Trophoblast cell (in vitro differentiated cells and primary cell): Measurements from ENCODE around the gene CD302.

ENCODE experiments used
- DNase-seq, 2 donors: peaks; one replicate each; pipeline ENCODE4 v3.0.0-alpha.2; 2016
- H2AFZ ChIP-seq: 2 replicates; pipeline ENCODE4 v1.6.1; 2013; ENCODE audit warnings: low read length, moderate library complexity, mild to moderate bottlenecking; ENCODE audit not compliant: insufficient read depth, poor library complexity
- H2AK5ac ChIP-seq: 2 replicates; pipeline ENCODE4 v1.6.1; 2013; ENCODE audit warnings: mild to moderate bottlenecking, low read length
- H2BK120ac ChIP-seq: 2 replicates; pipeline ENCODE4 v1.6.1; 2013; ENCODE audit warnings: low read length, mild to moderate bottlenecking, moderate library complexity; ENCODE audit not compliant: insufficient read depth, poor library complexity
- H2BK12ac ChIP-seq: 2 replicates; pipeline ENCODE4 v1.6.1; 2013; ENCODE audit warnings: mild to moderate bottlenecking, low read length, moderate library complexity
- H2BK5ac ChIP-seq: 2 replicates; pipeline ENCODE4 v1.6.1; 2013; ENCODE audit warnings: low read length, low read depth, moderate library complexity, mild to moderate bottlenecking; ENCODE audit not compliant: poor library complexity
- H3K14ac ChIP-seq: 2 replicates; pipeline ENCODE4 v1.6.1; 2013; ENCODE audit warnings: mild to moderate bottlenecking, low read length
- H3K18ac ChIP-seq: 2 replicates; pipeline ENCODE4 v1.6.1; 2013; ENCODE audit warnings: mild to moderate bottlenecking, low read length
- H3K23ac ChIP-seq: 2 replicates; pipeline ENCODE4 v1.6.1; 2013; ENCODE audit warnings: low read length
- H3K27ac ChIP-seq: 2 replicates; pipeline ENCODE4 v1.5.1; 2013; ENCODE audit warnings: low read depth, mild to moderate bottlenecking, inconsistent platforms, low read length, moderate library complexity
- H3K27me3 ChIP-seq: 2 replicates; pipeline ENCODE4 v1.6.1; 2013; ENCODE audit warnings: inconsistent platforms, mild to moderate bottlenecking, low read length, moderate library complexity; ENCODE audit not compliant: insufficient read depth
- H3K36me3 ChIP-seq, 2 experiments: 1 replicate in 1 of 2; 2 replicates in 1 of 2; pipeline ENCODE4 v1.6.1; 2013; ENCODE audit warnings: low read length in 2 of 2, mild to moderate bottlenecking in 2 of 2, moderate library complexity in 1 of 2; ENCODE audit not compliant: insufficient read depth in 2 of 2, control insufficient read depth in 1 of 2
- H3K4ac ChIP-seq: 2 replicates; pipeline ENCODE4 v1.6.1; 2013; ENCODE audit warnings: low read depth, mild to moderate bottlenecking, low read length, moderate library complexity
- H3K4me1 ChIP-seq, 2 experiments: 1 replicate in 1 of 2; 2 replicates in 1 of 2; pipeline ENCODE4 v1.6.1; 2013; ENCODE audit warnings: low read length in 2 of 2, mild to moderate bottlenecking in 2 of 2, moderate library complexity in 1 of 2; ENCODE audit not compliant: insufficient read depth in 2 of 2, control insufficient read depth in 1 of 2
- H3K4me2 ChIP-seq: 2 replicates; pipeline ENCODE4 v1.6.1; 2013; ENCODE audit warnings: inconsistent platforms, mild to moderate bottlenecking, low read length, moderate library complexity
- H3K4me3 ChIP-seq: 2 replicates; pipeline ENCODE4 v1.5.1; 2013; ENCODE audit warnings: mild to moderate bottlenecking, low read depth, low read length, inconsistent platforms
- H3K79me1 ChIP-seq: one replicate; pipeline ENCODE4 v1.6.1; 2013; ENCODE audit warnings: low read length
- H3K79me2 ChIP-seq: 2 replicates; pipeline ENCODE4 v1.6.1; 2013; ENCODE audit warnings: low read length, mild to moderate bottlenecking; ENCODE audit not compliant: control insufficient read depth, insufficient read depth, poor library complexity
- H3K9ac ChIP-seq: 2 replicates; pipeline ENCODE4 v1.6.1; 2013; ENCODE audit warnings: mild to moderate bottlenecking, low read length
- H3K9me3 ChIP-seq: 2 replicates; pipeline ENCODE4 v1.6.1; 2013; ENCODE audit warnings: low read depth, mild to moderate bottlenecking, control low read depth, inconsistent platforms, low read length; ENCODE audit not compliant: insufficient read depth
- H4K12ac ChIP-seq: 2 replicates; pipeline ENCODE4 v1.6.1; 2013; ENCODE audit warnings: low read depth, mild to moderate bottlenecking, low read length, moderate library complexity
- H4K8ac ChIP-seq: 2 replicates; pipeline ENCODE4 v1.6.1; 2013; ENCODE audit warnings: low read depth, mild to moderate bottlenecking, low read length, moderate library complexity
- H4K91ac ChIP-seq: one replicate; pipeline ENCODE4 v1.6.1; 2013; ENCODE audit warnings: low read depth, mild to moderate bottlenecking, low read length, moderate library complexity
- WGBS: extraction: QIAGEN DNeasy Blood & Tissue Kit; methylation state at CpG from one replicate; pipeline ENCODE4 v1.1.7; 2013; ENCODE audit warnings: missing lambda C conversion rate; ENCODE audit not compliant: insufficient read length, insufficient coverage; ENCODE audit errors: extremely low coverage; 5-methylcytosine and 5-hydroxymethylcytosine counted together

The CD302 gene

GRCh38 chr2:159758686-159759085 lies 39.3 kb downstream of the CD302 start:
- Histone ChIP-seq H2BK5ac (no peak overlapping the region), H4K8ac (no peak overlapping the region), H3K36me3 (peaks cover 14 to 17% of the 10 kb centered on the region in 2 experiments), H3K27me3 (no peaks in the 10 kb centered on the region), H2BK12ac (no peak overlapping the region), H3K4me2 (no peak overlapping the region), H3K23ac (no peak overlapping the region), H2AFZ (no peak overlapping the region), H4K91ac (no peak overlapping the region), H3K18ac (no peak overlapping the region), H3K9me3 (no peaks in the 10 kb centered on the region), H3K79me2 (no peaks in the 10 kb centered on the region), H2AK5ac (no peak overlapping the region), H2BK120ac (no peak overlapping the region), H3K4me3 (no peak overlapping the region), H3K27ac (no peak overlapping the region), H4K12ac (no peak overlapping the region), H3K79me1 (no peaks in the 10 kb centered on the region), H3K4me1 (no peaks in the 10 kb centered on the region), H3K4ac (no peak overlapping the region), H3K14ac (no peak overlapping the region), H3K9ac (no peak overlapping the region)
- WGBS = no CpG with 5 or more reads among the region's 1 CpG
- peak; percentile 21 to 83 for DNase-seq

GRCh38 chr2:159758239-159758638 lies 39.8 kb downstream of the CD302 start:
- H3K79me2 ChIP-seq = no peaks in the 10 kb centered on the region
- no peak overlapping the region for H4K8ac ChIP-seq
- DNase-seq = no peak
- H2BK12ac ChIP-seq = no peak overlapping the region
- H4K91ac ChIP-seq = no peak overlapping the region
- H3K4me2 ChIP-seq = no peak overlapping the region
- H3K27me3 ChIP-seq = no peaks in the 10 kb centered on the region
- no peak overlapping the region for H3K14ac ChIP-seq
- H3K18ac ChIP-seq = no peak overlapping the region
- no peak overlapping the region for H4K12ac ChIP-seq
- H3K23ac ChIP-seq = no peak overlapping the region
- H2BK120ac ChIP-seq = no peak overlapping the region
- H3K9me3 ChIP-seq = no peaks in the 10 kb centered on the region
- H3K4me1 ChIP-seq = no peaks in the 10 kb centered on the region
- H2AFZ ChIP-seq = no peak overlapping the region
- no peaks in the 10 kb centered on the region for H3K79me1 ChIP-seq
- no peak overlapping the region for H2AK5ac ChIP-seq
- no CpG with 5 or more reads among the region's 1 CpG for WGBS
- H3K36me3 ChIP-seq = peaks cover 15 to 17% of the 10 kb centered on the region in 2 experiments
- H2BK5ac ChIP-seq = no peak overlapping the region
- no peak overlapping the region for H3K27ac ChIP-seq
- H3K9ac ChIP-seq = no peak overlapping the region
- H3K4ac ChIP-seq = no peak overlapping the region
- H3K4me3 ChIP-seq = no peak overlapping the region

GRCh38 chr2:159755788-159756187 lies 42.2 kb downstream of the CD302 start:
- Histone ChIP-seq H3K18ac (no peak overlapping the region), H3K4ac (no peak overlapping the region), H2BK5ac (no peak overlapping the region), H2AK5ac (no peak overlapping the region), H3K23ac (no peak overlapping the region), H2BK12ac (no peak overlapping the region), H4K12ac (no peak overlapping the region), H4K8ac (no peak overlapping the region), H3K36me3 (peaks cover 10 to 12% of the 10 kb centered on the region in 2 experiments), H3K79me1 (no peaks in the 10 kb centered on the region), H4K91ac (no peak overlapping the region), H3K9me3 (no peaks in the 10 kb centered on the region), H3K14ac (no peak overlapping the region), H3K9ac (no peak overlapping the region), H3K4me2 (no peak overlapping the region), H3K27ac (no peak overlapping the region), H3K4me3 (no peak overlapping the region), H2AFZ (no peak overlapping the region), H2BK120ac (no peak overlapping the region), H3K79me2 (no peaks in the 10 kb centered on the region), H3K27me3 (no peaks in the 10 kb centered on the region), H3K4me1 (no peaks in the 10 kb centered on the region)
- peak; percentile 89 to 96 for DNase-seq

- Histone ChIP-seq H2BK12ac (no peak overlapping the region), H2BK5ac (no peak overlapping the region), H3K18ac (no peak overlapping the region), H3K4me3 (no peak overlapping the region), H3K4ac (no peak overlapping the region), H3K9ac (no peak overlapping the region), H3K27me3 (no peaks in the 10 kb centered on the region), H2AFZ (no peak overlapping the region), H3K36me3 (peaks cover 11 to 16% of the 10 kb centered on the region in 2 experiments), H4K8ac (no peak overlapping the region), H3K27ac (no peak overlapping the region), H3K79me1 (no peaks in the 10 kb centered on the region), H4K91ac (no peak overlapping the region), H2AK5ac (no peak overlapping the region), H3K14ac (no peak overlapping the region), H3K4me1 (no peaks in the 10 kb centered on the region), H3K4me2 (no peak overlapping the region), H3K9me3 (no peaks in the 10 kb centered on the region), H3K79me2 (no peaks in the 10 kb centered on the region), H3K23ac (no peak overlapping the region), H2BK120ac (no peak overlapping the region), H4K12ac (no peak overlapping the region)
- no CpG with 5 or more reads among the region's 2 CpGs for WGBS
- no peak for DNase-seq
These were observed 43.0 kb downstream of the CD302 start for GRCh38 chr2:159755014-159755413.
